IMR-90 (cell line): ENCODE data around the gene PHETA1. TPM values are rescaled to one million over a fixed set of nuclear protein-coding genes. Genes with fewer than 3 reads are reported as not detected.

Experiments
- ATAC-seq: fragments of 200-7000 bp; cut with Tn5 transposase; 2 replicates; pipeline ENCODE4 v1.9.1; 2020; ENCODE audit warnings: low read depth, mild to moderate bottlenecking, moderate library complexity
- BruUV-seq: library from RNA; stranded (reverse); fragments of 400-500 nt; replicated peaks from 2 replicates; lab custom pipeline; 2021; lab: Mats Ljungman, UMichigan
- CTCF ChIA-PET: fragments of 300-600 bp; formaldehyde crosslinking; extraction: SDS; loops from one replicate; lab custom pipeline; 2021; ENCODE audit warnings: antibody characterized with exemption; lab: Yijun Ruan, JAX
- POLR2A ChIA-PET: fragments of 300-600 bp; sonication (Branson Sonifier 250); formaldehyde crosslinking; loops from one replicate; lab custom pipeline; 2022; ENCODE audit warnings: antibody characterized with exemption; ENCODE audit not compliant: unreplicated experiment; lab: Charles Lee
- DNase-seq: peaks from one replicate; pipeline ENCODE4 v3.0.0; 2013
- H2AFZ ChIP-seq: replicated peaks from 2 replicates; pipeline ENCODE3; 2013; ENCODE audit warnings: low read length, mild to moderate bottlenecking; ENCODE audit not compliant: poor library complexity
- H2AK5ac ChIP-seq: 2 replicates; pipeline ENCODE4 v1.6.1; 2013; ENCODE audit warnings: low read depth, low read length, inconsistent platforms
- H2AK9ac ChIP-seq: replicated peaks from 2 replicates; pipeline ENCODE3; 2013; ENCODE audit warnings: mild to moderate bottlenecking, low read depth, low read length, moderate library complexity; ENCODE audit not compliant: poor library complexity
- H2BK120ac ChIP-seq: 2 replicates; pipeline ENCODE4 v1.6.1; 2013; ENCODE audit warnings: low read depth, low read length, inconsistent platforms
- H2BK15ac ChIP-seq: 3 replicates; pipeline ENCODE4 v1.6.1; 2013; ENCODE audit warnings: low read depth, low read length, inconsistent platforms
- H2BK20ac ChIP-seq: 2 replicates; pipeline ENCODE4 v1.6.1; 2013; ENCODE audit warnings: low read depth, mild to moderate bottlenecking, inconsistent platforms, low read length, moderate library complexity
- H2BK5ac ChIP-seq: 2 replicates; pipeline ENCODE4 v1.6.1; 2013; ENCODE audit warnings: mild to moderate bottlenecking, low read depth, low read length, inconsistent platforms; ENCODE audit not compliant: poor library complexity, severe bottlenecking
- H3K14ac ChIP-seq: replicated peaks from 2 replicates; pipeline ENCODE4 v1.6.1; 2013; ENCODE audit warnings: low read depth, low read length, inconsistent platforms
- H3K18ac ChIP-seq: 2 replicates; pipeline ENCODE4 v1.6.1; 2013; ENCODE audit warnings: low read depth, low read length, control low read depth
- H3K23ac ChIP-seq: 2 replicates; pipeline ENCODE4 v1.6.1; 2013; ENCODE audit warnings: low read depth, low read length, inconsistent platforms
- H3K27ac ChIP-seq: 2 replicates; pipeline ENCODE4 v1.5.1; 2013; ENCODE audit warnings: mild to moderate bottlenecking, control low read depth, low read length; ENCODE audit not compliant: insufficient read depth
- H3K27me3 ChIP-seq: 2 replicates; pipeline ENCODE4 v1.6.1; 2013; ENCODE audit warnings: low read length; ENCODE audit not compliant: control insufficient read depth, insufficient read depth
- H3K36me3 ChIP-seq: 2 replicates; pipeline ENCODE4 v1.6.1; 2013; ENCODE audit warnings: low read length, mixed read lengths; ENCODE audit not compliant: control insufficient read depth, insufficient read depth
- H3K4ac ChIP-seq: 2 replicates; pipeline ENCODE4 v1.6.1; 2013; ENCODE audit warnings: low read depth, low read length, inconsistent platforms
- H3K4me1 ChIP-seq: 2 replicates; pipeline ENCODE4 v1.6.1; 2013; ENCODE audit warnings: low read length, mixed read lengths; ENCODE audit not compliant: control insufficient read depth, insufficient read depth
- H3K4me2 ChIP-seq: 2 replicates; pipeline ENCODE4 v1.6.1; 2013; ENCODE audit warnings: low read depth, mild to moderate bottlenecking, control low read depth, low read length, moderate library complexity
- H3K4me3 ChIP-seq: 2 replicates; pipeline ENCODE4 v1.5.1; 2013; ENCODE audit warnings: low read depth, mild to moderate bottlenecking, control low read depth, low read length, moderate library complexity; ENCODE audit not compliant: insufficient read depth
- H3K56ac ChIP-seq: 2 replicates; pipeline ENCODE4 v1.6.1; 2013; ENCODE audit warnings: low read length, inconsistent platforms; ENCODE audit not compliant: insufficient read depth; ENCODE audit errors: extremely low read depth
- H3K79me1 ChIP-seq, 2 experiments: 2 replicates each; pipeline ENCODE4 v1.6.1; 2013; ENCODE audit warnings: low read length in 2 of 2, inconsistent platforms in 1 of 2, low read depth in 1 of 2
- H3K9ac ChIP-seq: 2 replicates; pipeline ENCODE4 v1.6.1; 2013; ENCODE audit warnings: low read depth, low read length, control low read depth
- H3K9me1 ChIP-seq: 2 replicates; pipeline ENCODE4 v1.6.1; 2013; ENCODE audit warnings: low read length, inconsistent platforms; ENCODE audit not compliant: insufficient read depth
- H3K9me3 ChIP-seq: 2 replicates; pipeline ENCODE4 v1.6.1; 2013; ENCODE audit warnings: low read length; ENCODE audit not compliant: control insufficient read depth, insufficient read depth
- H4K20me1 ChIP-seq: 2 replicates; pipeline ENCODE4 v1.6.1; 2013; ENCODE audit warnings: low read length, inconsistent platforms; ENCODE audit not compliant: insufficient read depth
- H4K5ac ChIP-seq: 2 replicates; pipeline ENCODE4 v1.6.1; 2013; ENCODE audit warnings: mild to moderate bottlenecking, low read depth, low read length, control low read depth
- H4K8ac ChIP-seq, 2 experiments: 2 replicates each; pipeline ENCODE4 v1.6.1; 2013; ENCODE audit warnings: low read depth in 2 of 2, low read length in 2 of 2, control low read depth in 1 of 2, inconsistent platforms in 1 of 2
- H4K91ac ChIP-seq: 2 replicates; pipeline ENCODE4 v1.6.1; 2013; ENCODE audit warnings: low read depth, low read length, inconsistent platforms; ENCODE audit not compliant: insufficient read depth
- CTCF ChIP-seq: conservative IDR thresholded peaks from 2 replicates; pipeline ENCODE4 v1.5.1; 2012; ENCODE audit warnings: mild to moderate bottlenecking, low read depth, low read length, improper control_type of control experiment
- FOS ChIP-seq: fragments of 150-350 bp; IDR thresholded peaks from 2 replicates; pipeline ENCODE4 v1.6.1; 2016; ENCODE audit warnings: low read depth, low read length
- MAFK ChIP-seq: IDR thresholded peaks from 2 replicates; pipeline ENCODE4 v1.6.1; 2012; ENCODE audit warnings: low read depth, low read length, improper control_type of control experiment
- NFE2L2 ChIP-seq: fragments of 150-350 bp; IDR thresholded peaks from 2 replicates; pipeline ENCODE4 v1.6.1; 2016; ENCODE audit warnings: low read depth, mild to moderate bottlenecking, low read length
- RFX5 ChIP-seq: IDR thresholded peaks from 2 replicates; pipeline ENCODE4 v1.8.0; 2012; ENCODE audit warnings: low read depth, mild to moderate bottlenecking, low read length, moderate library complexity
- WGBS, 2 experiments: methylation state at CpG; one replicate each; pipeline versions ENCODE4 v1.1.5 to v1.1.7; 2013; ENCODE audit warnings: missing lambda C conversion rate in 2 of 2; ENCODE audit not compliant: insufficient read length in 1 of 2; ENCODE audit errors: extremely low coverage in 2 of 2; 5-methylcytosine and 5-hydroxymethylcytosine counted together
- dilution Hi-C: fragments of 300-500 bp; cut with HindIII; formaldehyde crosslinking; loops from one replicate; pipeline ENCODE4 v1.14.3; 2018; ENCODE audit warnings: low sequenced_read_pairs; ENCODE audit not compliant: unreplicated experiment
- in situ Hi-C: fragments of 300-500 bp; cut with MboI; formaldehyde crosslinking; loops from 3 replicates; pipeline ENCODE4 v1.14.3; 2019; ENCODE audit warnings: low sequenced_read_pairs, inconsistent platforms, mixed read lengths
- intact Hi-C: fragments of 100-400 bp; cut with micrococcal nuclease; formaldehyde crosslinking; loops from 2 replicates; pipeline ENCODE4 v1.10.0; 2022
- polyA plus RNA-seq, 3 experiments: library from polyadenylated mRNA; depleted of rRNA; stranded (reverse); fragments of >200 nt; gene quantifications; 2 replicates each; pipeline ENCODE4 v1.2.3, GENCODE V29; 2012; ENCODE audit warnings: low replicate concordance in 1 of 3
- total RNA-seq: library from RNA; depleted of rRNA; stranded (reverse); fragments of >200 nt; gene quantifications from 2 replicates; pipeline ENCODE4 v1.2.3, GENCODE V29; 2012

The PHETA1 gene
- total and polyA plus RNA-seq, 2 of the 4 experiments (the other 2 are of a cell fraction): 3.2 to 6.6 TPM

GRCh38 chr12:111353026-111353425 lies 15.9 kb downstream of the PHETA1 start:
- Histone ChIP-seq H3K18ac (no peak overlapping the region), H3K4me3 (no peak overlapping the region), H3K9ac (no peak overlapping the region), H3K27ac (no peak overlapping the region), H2AK9ac (no peak overlapping the region), H3K4me1 (no peaks in the 10 kb centered on the region), H2BK20ac (no peak overlapping the region), H2BK15ac (no peak overlapping the region), H4K5ac (no peak overlapping the region), H2BK5ac (no peak overlapping the region), H3K4ac (no peak overlapping the region), H3K9me3 (peaks cover 14% of the 10 kb centered on the region), H3K79me1 (no peaks in the 10 kb centered on the region), H4K20me1 (no peaks in the 10 kb centered on the region), H3K56ac (no peak overlapping the region), H2BK120ac (no peak overlapping the region), H2AFZ (no peak overlapping the region), H4K8ac (no peak overlapping the region), H3K9me1 (no peaks in the 10 kb centered on the region; the same call in 1 of the 2 replicates), H3K4me2 (no peak overlapping the region), H3K14ac (no peak overlapping the region), H3K27me3 (peaks cover 2% of the 10 kb centered on the region), H3K36me3 (no peaks in the 10 kb centered on the region), H3K23ac (no peak overlapping the region), H4K91ac (no peak overlapping the region), H2AK5ac (no peak overlapping the region)
- DNase-seq: no peak
- BruUV-seq: no TSS peak
- no peak for ATAC-seq
- TF ChIP-seq NFE2L2 (no peak), CTCF (no peak), RFX5 (no peak), FOS (no peak), MAFK (no peak)
- intact Hi-C loops: no loop called here
- in situ Hi-C loops: no loop called here
- ChIA-PET CTCF (no interaction called here), POLR2A (no interaction called here)
- 48% methylated on average over 2 of the region's 7 CpGs; no CpG with 5 or more reads in 1 of the 2 experiments for WGBS, 2 experiments
- dilution Hi-C loops: no loop called here
